ENCODE measurements around the gene CAP2. TPM values are rescaled to one million over a fixed set of nuclear protein-coding genes. Genes with fewer than 3 reads are reported as not detected.

The CAP2 gene
- total RNA-seq, 3 donors from 2014 or later = 2.2 to 56.1 (median 3.4) TPM

GRCh38 chr6:17494919-17495318 lies 101.5 kb downstream of the CAP2 start:
- intact Hi-C loops (cut with DNase I, micrococcal nuclease) = no loop called here
- peaks cover 7% of the 10 kb centered on the region for H3K4me1 ChIP-seq (ENCODE audit: low read depth)
- H3K9me3 ChIP-seq = no peaks in the 10 kb centered on the region
- no peaks in the 10 kb centered on the region for H3K36me3 ChIP-seq (ENCODE audit: low read depth)
- ATAC-seq = no peak
- DNase-seq = no peak
- TF ChIP-seq CTCF (IDR thresholded peaks at IDR 0.05) = no peak
- H3K4me3 ChIP-seq = no peak overlapping the region

- H3K9me3 ChIP-seq = no peaks in the 10 kb centered on the region
- no peak overlapping the region for H3K4me3 ChIP-seq
- DNase-seq (no peak), ATAC-seq (no peak)
- no peaks in the 10 kb centered on the region for H3K36me3 ChIP-seq (ENCODE audit: low read depth)
- intact Hi-C loops (cut with DNase I, micrococcal nuclease) = no loop called here
- TF ChIP-seq CTCF (IDR thresholded peaks at IDR 0.05) = no peak
- H3K4me1 ChIP-seq (ENCODE audit: low read depth) = no peaks in the 10 kb centered on the region
Measured at GRCh38 chr6:17497535-17498095, 104.2 kb downstream of the CAP2 start.

GRCh38 chr6:17501442-17501841 lies 108.0 kb downstream of the CAP2 start:
- intact Hi-C loops (cut with DNase I, micrococcal nuclease) = no loop called here
- Histone ChIP-seq H3K4me1 (ENCODE audit: low read depth) (no peaks in the 10 kb centered on the region), H3K36me3 (ENCODE audit: low read depth) (no peaks in the 10 kb centered on the region), H3K9me3 (no peaks in the 10 kb centered on the region), H3K4me3 (no peak overlapping the region)
- no peak for ATAC-seq
- DNase-seq = no peak
- no peak for TF ChIP-seq CTCF (IDR thresholded peaks at IDR 0.05)

- no peak for ATAC-seq
- Histone ChIP-seq H3K4me3 (no peak overlapping the region), H3K36me3 (ENCODE audit: low read depth) (no peaks in the 10 kb centered on the region), H3K9me3 (no peaks in the 10 kb centered on the region), H3K4me1 (ENCODE audit: low read depth) (no peaks in the 10 kb centered on the region)
- no peak for TF ChIP-seq CTCF (IDR thresholded peaks at IDR 0.05)
- intact Hi-C loops (cut with DNase I, micrococcal nuclease) = no loop called here
- DNase-seq = no peak
Measured at GRCh38 chr6:17501982-17502704, 108.7 kb downstream of the CAP2 start.

GRCh38 chr6:17503051-17503450 lies 109.7 kb downstream of the CAP2 start:
- Histone ChIP-seq H3K4me3 (no peak overlapping the region), H3K9me3 (no peaks in the 10 kb centered on the region), H3K4me1 (ENCODE audit: low read depth) (no peaks in the 10 kb centered on the region), H3K36me3 (ENCODE audit: low read depth) (no peaks in the 10 kb centered on the region)
- no peak for DNase-seq
- no peak for ATAC-seq
- no peak for TF ChIP-seq CTCF (IDR thresholded peaks at IDR 0.05)
- intact Hi-C loops (cut with DNase I, micrococcal nuclease) = no loop called here
